A549 treated with Mapracorat at 1 μM for 4 hours (cell line): ENCODE measurements around the gene DAZAP2. TPM values are rescaled to one million over a fixed set of nuclear protein-coding genes. Genes with fewer than 3 reads are reported as not detected.

Experiments used
- total RNA-seq: library from RNA; stranded (reverse); fragments of 200-300 nt; extraction: Qiagen RNA extraction; gene quantifications from 5 replicates; pipeline ENCODE4 v1.2.3, GENCODE V29; 2022

Gene DAZAP2
- 319 to 364 TPM (median 325 TPM) in 5 replicates for total RNA-seq

GRCh38 chr12:51238510-51239334 is at the start of gene DAZAP2:
Gene DAZAP2, plus strand, starts transcription at chr12:51238826. Its CDS starts 82 bp downstream, at chr12:51238908.

GRCh38 chr12:51217968-51218606 is 20.5 kb upstream of the DAZAP2 start, which contains the start of gene POU6F1:
Gene POU6F1, minus strand, starts transcription at chr12:51218062. Its CDS starts 11,226 bp downstream, at chr12:51206836.

GRCh38 chr12:51270067-51270950 is 31.7 kb downstream of the DAZAP2 start, which contains the start of gene SMAGP:
Gene SMAGP, minus strand, starts transcription at chr12:51270415. Its CDS starts 1,137 bp downstream, at chr12:51269278.

Other genes with a start within 250 kb of the DAZAP2 start
- 17.7 to 23.4 TPM (median 21.0 TPM) in 5 replicates for gene SLC11A2, start 212.4 kb upstream of the DAZAP2 start, total RNA-seq
- 20.1 to 25.9 TPM (median 23.9 TPM) in 5 replicates for gene LETMD1, start 190.5 kb upstream of the DAZAP2 start, total RNA-seq
- gene CSRNP2, start 155.2 kb upstream of the DAZAP2 start, total RNA-seq = 11.0 to 13.9 TPM (median 12.8 TPM) in 5 replicates
- 17.1 to 20.8 TPM (median 18.9 TPM) in 5 replicates for gene TFCP2, start 65.7 kb upstream of the DAZAP2 start, total RNA-seq
- gene POU6F1, start 20.8 kb upstream of the DAZAP2 start, total RNA-seq = 1.0 to 3.4 TPM (median 1.6 TPM) in 5 replicates
- 25.3 to 26.0 TPM (median 25.8 TPM) in 5 replicates for gene SMAGP, start 31.6 kb downstream of the DAZAP2 start, total RNA-seq
- gene BIN2, start 85.3 kb downstream of the DAZAP2 start, total RNA-seq = 0.07 to 0.15 TPM (median 0.13 TPM) in 5 replicates
- gene CELA1, start 107.9 kb downstream of the DAZAP2 start, total RNA-seq = not detected in 5 replicates
- gene GALNT6, start 152.6 kb downstream of the DAZAP2 start, total RNA-seq = 2.4 to 3.8 TPM (median 3.2 TPM) in 5 replicates
- 0.57 to 1.7 TPM (median 1.3 TPM) in 5 replicates for gene SLC4A8, start 186.0 kb downstream of the DAZAP2 start, total RNA-seq